Neural progenitor cell (in vitro differentiated cells): ENCODE measurements around the gene CHCHD6. TPM values are rescaled to one million over a fixed set of nuclear protein-coding genes. Genes with fewer than 3 reads are reported as not detected.

ENCODE experiments used
- DNase-seq: peaks from one replicate; pipeline ENCODE4 v3.0.0-alpha.2; 2016; ENCODE audit warnings: low spot score
- H2AFZ ChIP-seq: fragments of 200-600 bp; sonication (generic); replicated peaks from 2 replicates; pipeline ENCODE4 v1.6.1; 2016; ENCODE audit warnings: antibody characterized with exemption
- H3F3A ChIP-seq: fragments of 200-600 bp; sonication (generic); 2 replicates; pipeline ENCODE4 v1.6.1; 2016; ENCODE audit warnings: antibody characterized with exemption, low read depth
- H3K27ac ChIP-seq: fragments of 200-600 bp; sonication (generic); 2 replicates; pipeline ENCODE4 v1.5.1; 2016; ENCODE audit warnings: mild to moderate bottlenecking
- H3K27me3 ChIP-seq: fragments of 200-600 bp; sonication (generic); 2 replicates; pipeline ENCODE4 v1.6.1; 2016; ENCODE audit warnings: mild to moderate bottlenecking, moderate library complexity
- H3K36me3 ChIP-seq: fragments of 200-600 bp; sonication (generic); 2 replicates; pipeline ENCODE4 v1.5.1; 2016
- H3K4me1 ChIP-seq: fragments of 200-600 bp; sonication (generic); 2 replicates; pipeline ENCODE4 v1.6.1; 2016; ENCODE audit warnings: mixed run types
- H3K4me2 ChIP-seq: fragments of 200-600 bp; sonication (generic); 2 replicates; pipeline ENCODE4 v1.6.1; 2016
- H3K4me3 ChIP-seq: fragments of 200-600 bp; sonication (generic); 2 replicates; pipeline ENCODE4 v1.5.1; 2016
- H3K79me2 ChIP-seq: fragments of 200-600 bp; sonication (generic); 2 replicates; pipeline ENCODE4 v1.6.1; 2016; ENCODE audit warnings: low read depth
- H3K9ac ChIP-seq: fragments of 200-600 bp; sonication (generic); 2 replicates; pipeline ENCODE4 v1.6.1; 2016
- H3K9me3 ChIP-seq: fragments of 200-600 bp; sonication (generic); 2 replicates; pipeline ENCODE4 v1.5.1; 2016; ENCODE audit warnings: low read depth
- H4K20me1 ChIP-seq: fragments of 200-600 bp; sonication (generic); 2 replicates; pipeline ENCODE4 v1.6.1; 2016; ENCODE audit warnings: low read depth
- H3K27ac Mint-ChIP-seq: 3 replicates; pipeline ENCODE4 v1.8.0; 2021; ENCODE audit warnings: mixed read lengths
- H3K27me3 Mint-ChIP-seq: 2 replicates; pipeline ENCODE4 v1.8.0; 2022; ENCODE audit warnings: low read depth, mild to moderate bottlenecking, inconsistent platforms, moderate library complexity, mixed read lengths; ENCODE audit not compliant: insufficient read depth
- H3K36me3 Mint-ChIP-seq: 3 replicates; pipeline ENCODE4 v1.8.0; 2021; ENCODE audit warnings: mixed read lengths
- H3K4me1 Mint-ChIP-seq: 3 replicates; pipeline ENCODE4 v1.8.0; 2021; ENCODE audit warnings: mixed read lengths
- H3K4me3 Mint-ChIP-seq: 3 replicates; pipeline ENCODE4 v1.8.0; 2021; ENCODE audit warnings: mild to moderate bottlenecking, moderate library complexity, mixed read lengths
- H3K9me3 Mint-ChIP-seq: 3 replicates; pipeline ENCODE4 v1.8.0; 2020; ENCODE audit warnings: mixed read lengths
- EZH2 ChIP-seq: fragments of 200-600 bp; sonication (generic); IDR thresholded peaks from 2 replicates; pipeline ENCODE4 v1.6.1; 2017; ENCODE audit warnings: antibody characterized with exemption, mild to moderate bottlenecking, moderate library complexity
- EZH2phosphoT487 ChIP-seq: fragments of 200-600 bp; sonication (generic); IDR thresholded peaks from 2 replicates; pipeline ENCODE4 v1.6.1; 2017; ENCODE audit warnings: antibody characterized with exemption
- total RNA-seq: library from RNA; depleted of rRNA; stranded (reverse); fragments of >200 nt; gene quantifications from 2 replicates; pipeline ENCODE4 v1.2.3, GENCODE V29; 2015; ENCODE audit warnings: low replicate concordance
- TF ChIP-seq, protein P1 (sequence below): fragments of 200-600 bp; sonication (generic); IDR thresholded peaks from 2 replicates; pipeline ENCODE4 v1.5.1; 2017; ENCODE audit warnings: antibody characterized with exemption, mild to moderate bottlenecking

Gene CHCHD6
- total RNA-seq, 1 donor from 2014 or later: 35.7 TPM

DNA sequence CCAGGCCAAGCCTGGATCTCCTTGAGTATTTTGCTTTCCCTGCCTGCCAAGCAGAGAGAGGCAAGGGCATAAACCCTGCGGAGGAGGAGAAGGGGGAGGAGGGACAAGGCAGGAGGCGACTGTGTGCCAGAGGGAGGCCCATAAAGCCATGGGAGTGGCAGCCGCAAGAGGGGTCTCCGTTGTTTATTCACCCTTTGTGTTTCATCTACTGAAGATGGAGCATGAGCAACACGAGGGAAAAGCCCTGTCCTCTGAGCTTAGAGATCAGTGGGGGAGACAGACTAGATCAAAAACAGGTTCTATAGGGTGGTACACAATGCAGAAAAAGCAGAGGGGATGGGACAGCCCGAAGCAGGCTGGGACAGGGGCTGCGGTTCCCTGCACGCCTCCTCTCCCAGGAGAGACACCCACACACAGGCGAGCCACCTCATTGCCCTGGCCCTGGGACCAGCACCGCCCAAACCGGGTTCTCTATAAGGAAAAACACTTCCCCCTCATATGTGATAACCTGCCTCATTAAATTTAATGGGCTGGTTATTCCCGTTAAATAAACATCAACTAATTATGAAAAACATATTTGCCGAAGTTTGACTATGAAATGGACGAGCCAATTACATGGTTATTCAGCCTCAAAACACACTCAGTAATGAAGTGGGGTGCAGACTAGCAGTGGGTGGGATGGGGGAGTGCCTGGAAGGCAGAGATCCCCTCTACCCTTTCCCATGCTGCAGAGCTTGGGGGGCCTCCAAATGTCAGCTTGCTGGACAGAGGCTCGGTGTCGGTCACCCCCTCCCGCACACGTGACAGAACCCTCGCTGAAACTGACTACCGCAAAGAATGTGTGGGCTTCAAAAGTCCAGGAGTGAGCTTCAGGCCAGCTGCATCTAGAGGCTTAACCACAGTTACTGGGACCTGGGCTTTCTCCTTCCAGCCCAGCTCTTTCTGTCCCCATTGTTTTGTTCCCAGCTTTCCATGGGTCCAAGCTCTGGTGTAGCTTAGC, 264.7 kb downstream of the CHCHD6 start:
- H4K20me1 ChIP-seq: no peaks in the 10 kb centered on the region
- no peaks in the 10 kb centered on the region for H3F3A ChIP-seq
- H3K9me3 ChIP-seq: no peaks in the 10 kb centered on the region
- H3K9ac ChIP-seq: no peak overlapping the region
- H3K4me1 ChIP-seq: peaks cover 21% of the 10 kb centered on the region
- TF ChIP-seq EZH2 (no peak), EZH2phosphoT487 (no peak)
- TF ChIP-seq, protein P1, sequence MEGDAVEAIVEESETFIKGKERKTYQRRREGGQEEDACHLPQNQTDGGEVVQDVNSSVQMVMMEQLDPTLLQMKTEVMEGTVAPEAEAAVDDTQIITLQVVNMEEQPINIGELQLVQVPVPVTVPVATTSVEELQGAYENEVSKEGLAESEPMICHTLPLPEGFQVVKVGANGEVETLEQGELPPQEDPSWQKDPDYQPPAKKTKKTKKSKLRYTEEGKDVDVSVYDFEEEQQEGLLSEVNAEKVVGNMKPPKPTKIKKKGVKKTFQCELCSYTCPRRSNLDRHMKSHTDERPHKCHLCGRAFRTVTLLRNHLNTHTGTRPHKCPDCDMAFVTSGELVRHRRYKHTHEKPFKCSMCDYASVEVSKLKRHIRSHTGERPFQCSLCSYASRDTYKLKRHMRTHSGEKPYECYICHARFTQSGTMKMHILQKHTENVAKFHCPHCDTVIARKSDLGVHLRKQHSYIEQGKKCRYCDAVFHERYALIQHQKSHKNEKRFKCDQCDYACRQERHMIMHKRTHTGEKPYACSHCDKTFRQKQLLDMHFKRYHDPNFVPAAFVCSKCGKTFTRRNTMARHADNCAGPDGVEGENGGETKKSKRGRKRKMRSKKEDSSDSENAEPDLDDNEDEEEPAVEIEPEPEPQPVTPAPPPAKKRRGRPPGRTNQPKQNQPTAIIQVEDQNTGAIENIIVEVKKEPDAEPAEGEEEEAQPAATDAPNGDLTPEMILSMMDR: no peak
- no peak overlapping the region for H3K4me2 ChIP-seq
- DNase-seq: no peak
- H3K4me1 Mint-ChIP-seq: peaks cover 26% of the 10 kb centered on the region
- H3K4me3 ChIP-seq: no peak overlapping the region
- H3K79me2 ChIP-seq: no peaks in the 10 kb centered on the region
- no peaks in the 10 kb centered on the region for H3K9me3 Mint-ChIP-seq
- H3K27me3 Mint-ChIP-seq: no peaks in the 10 kb centered on the region
- no peak overlapping the region for H3K4me3 Mint-ChIP-seq
- no peaks in the 10 kb centered on the region for H3K27me3 ChIP-seq
- H3K27ac Mint-ChIP-seq: peak overlapping the region; percentile 80
- no peaks in the 10 kb centered on the region for H3K36me3 ChIP-seq
- no peaks in the 10 kb centered on the region for H3K36me3 Mint-ChIP-seq
- no peak overlapping the region for H2AFZ ChIP-seq
- no peak overlapping the region for H3K27ac ChIP-seq

DNA sequence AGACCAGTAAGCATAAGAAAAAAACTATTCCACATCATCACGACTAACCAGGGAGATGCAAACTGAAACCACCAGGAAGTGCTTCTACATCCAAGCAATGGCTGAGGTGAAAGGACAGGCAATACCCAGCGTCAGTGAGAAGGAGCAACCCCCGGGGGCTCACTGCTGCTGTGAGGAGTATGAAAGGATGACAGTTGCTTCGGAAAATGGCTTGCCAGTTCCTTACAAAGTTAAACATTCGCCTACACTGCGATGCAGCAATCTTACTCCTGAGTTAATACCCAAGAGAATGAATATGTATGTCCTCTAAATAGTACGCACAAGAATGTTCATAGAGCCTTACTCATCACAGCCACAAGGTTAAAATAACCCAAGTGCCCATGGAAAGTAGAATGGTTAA, 265.5 kb downstream of the CHCHD6 start:
- Histone ChIP-seq H3K4me2 (no peak overlapping the region), H3K9ac (no peak overlapping the region), H3K27ac (no peak overlapping the region), H3K9me3 (no peaks in the 10 kb centered on the region), H4K20me1 (no peaks in the 10 kb centered on the region), H2AFZ (no peak overlapping the region), H3K27me3 (no peaks in the 10 kb centered on the region), H3K79me2 (no peaks in the 10 kb centered on the region), H3K4me1 (peaks cover 21% of the 10 kb centered on the region), H3K4me3 (no peak overlapping the region), H3K36me3 (no peaks in the 10 kb centered on the region), H3F3A (no peaks in the 10 kb centered on the region)
- H3K27me3 Mint-ChIP-seq: no peaks in the 10 kb centered on the region
- H3K36me3 Mint-ChIP-seq: no peaks in the 10 kb centered on the region
- H3K27ac Mint-ChIP-seq: peak overlapping the region; percentile 39
- TF ChIP-seq EZH2 (no peak), EZH2phosphoT487 (no peak)
- TF ChIP-seq, protein P1: no peak
- H3K4me1 Mint-ChIP-seq: peaks cover 26% of the 10 kb centered on the region
- H3K9me3 Mint-ChIP-seq: peaks cover 6% of the 10 kb centered on the region
- H3K4me3 Mint-ChIP-seq: no peak overlapping the region
- DNase-seq: no peak

DNA sequence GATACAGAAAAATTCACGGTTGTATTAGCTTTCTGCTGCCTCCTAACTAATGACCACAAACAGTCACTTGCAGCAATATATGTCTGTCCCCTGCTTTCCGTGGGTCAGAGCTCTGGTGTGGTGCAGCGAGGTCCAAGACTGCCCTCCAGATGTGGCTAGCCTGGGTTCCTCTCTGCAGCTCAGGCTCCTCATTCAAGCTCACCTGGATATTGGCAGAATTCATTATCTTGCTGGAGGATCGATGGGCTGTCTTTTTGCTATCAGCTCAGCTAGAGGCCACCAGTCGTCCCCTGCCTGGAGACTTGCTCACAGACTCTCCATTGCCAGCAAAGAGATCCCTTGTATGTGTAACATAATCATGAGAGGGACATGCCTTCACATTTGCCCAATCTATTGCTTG, 266.1 kb downstream of the CHCHD6 start:
- Mint-ChIP-seq H3K27ac (no peak overlapping the region), H3K27me3 (no peaks in the 10 kb centered on the region), H3K4me1 (peaks cover 26% of the 10 kb centered on the region), H3K9me3 (peaks cover 11% of the 10 kb centered on the region), H3K36me3 (no peaks in the 10 kb centered on the region), H3K4me3 (no peak overlapping the region)
- H3K4me2 ChIP-seq: no peak overlapping the region
- H2AFZ ChIP-seq: no peak overlapping the region
- no peak for DNase-seq
- H3K27ac ChIP-seq: no peak overlapping the region
- TF ChIP-seq EZH2phosphoT487: no peak
- TF ChIP-seq, protein P1: no peak
- TF ChIP-seq EZH2: no peak
- H3K9ac ChIP-seq: no peak overlapping the region
- no peaks in the 10 kb centered on the region for H4K20me1 ChIP-seq
- no peaks in the 10 kb centered on the region for H3K27me3 ChIP-seq
- H3K4me1 ChIP-seq: peaks cover 21% of the 10 kb centered on the region
- no peaks in the 10 kb centered on the region for H3K9me3 ChIP-seq
- H3K36me3 ChIP-seq: no peaks in the 10 kb centered on the region
- H3F3A ChIP-seq: no peaks in the 10 kb centered on the region
- no peak overlapping the region for H3K4me3 ChIP-seq
- no peaks in the 10 kb centered on the region for H3K79me2 ChIP-seq
